A549 (cell line): ENCODE measurements around the gene ZNF280C.

Experiments
- CBX8 ChIP-seq: fragments of 200-600 bp; sonication (generic); IDR thresholded peaks from 2 replicates; pipeline ENCODE4 v1.6.1; 2016
- CHD2 ChIP-seq: fragments of 150-350 bp; IDR thresholded peaks from 2 replicates; pipeline ENCODE4 v1.6.1; 2014; ENCODE audit warnings: low read length; ENCODE audit not compliant: partially characterized antibody
- HOXA7 ChIP-seq: fragments of 250-450 bp; sonication (Bioruptor Pico); IDR thresholded peaks from 2 replicates; pipeline ENCODE4 v1.5.0; 2020; ENCODE audit warnings: mild to moderate bottlenecking, moderate library complexity
- KDM1A ChIP-seq: fragments of 200-600 bp; sonication (generic); IDR thresholded peaks from 2 replicates; pipeline ENCODE4 v1.6.1; 2016; ENCODE audit warnings: low read depth, mild to moderate bottlenecking
- MYC ChIP-seq: IDR thresholded peaks from 2 replicates; pipeline ENCODE4 v1.6.1; 2012; ENCODE audit warnings: mild to moderate bottlenecking, inconsistent platforms, low read length, improper control_type of control experiment, borderline replicate concordance
- NR3C1 ChIP-seq: fragments of >200 bp; sonication (Bioruptor Twin); formaldehyde crosslinking; IDR thresholded peaks from 3 replicates; pipeline ENCODE4 v1.6.1; 2017
- POLR2A ChIP-seq: IDR thresholded peaks from 2 replicates; pipeline ENCODE4 v1.6.1; 2012; ENCODE audit warnings: mild to moderate bottlenecking, low read length
- RCOR1 ChIP-seq: fragments of 150-350 bp; IDR thresholded peaks from 2 replicates; pipeline ENCODE4 v1.6.1; 2014; ENCODE audit warnings: antibody characterized with exemption, low read length, low read depth
- SMC3 ChIP-seq: fragments of >200 bp; sonication (Bioruptor Twin); formaldehyde crosslinking; IDR thresholded peaks from 3 replicates; pipeline ENCODE4 v1.6.1; 2018; ENCODE audit warnings: inconsistent platforms
- TF ChIP-seq, protein P1 (sequence below): fragments of >200 bp; sonication (Bioruptor Twin); formaldehyde crosslinking; IDR thresholded peaks from 3 replicates; pipeline ENCODE4 v1.5.1; 2016

DNA sequence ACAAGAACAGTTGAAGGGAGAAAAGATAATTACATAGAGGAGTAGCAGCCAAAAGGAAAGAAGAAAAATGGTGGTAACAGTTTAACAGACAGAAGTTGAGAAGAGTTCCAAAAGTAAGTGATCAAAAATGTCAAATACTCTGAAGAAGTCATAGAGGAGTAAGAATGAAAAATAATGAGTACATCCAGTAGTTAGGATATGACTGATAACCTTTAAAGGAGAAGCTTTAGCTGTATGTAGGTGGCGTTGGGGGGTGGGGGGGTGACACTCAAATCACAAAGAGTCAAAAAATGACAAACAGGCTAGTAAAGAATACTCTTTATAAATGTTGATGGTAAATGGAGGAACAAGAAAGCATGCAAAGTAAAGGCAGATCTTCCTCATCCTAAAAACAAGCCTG, 56.3 kb downstream of the ZNF280C start:
- TF ChIP-seq RCOR1, result no peak
- no peak for TF ChIP-seq CBX8
- TF ChIP-seq, protein P1, sequence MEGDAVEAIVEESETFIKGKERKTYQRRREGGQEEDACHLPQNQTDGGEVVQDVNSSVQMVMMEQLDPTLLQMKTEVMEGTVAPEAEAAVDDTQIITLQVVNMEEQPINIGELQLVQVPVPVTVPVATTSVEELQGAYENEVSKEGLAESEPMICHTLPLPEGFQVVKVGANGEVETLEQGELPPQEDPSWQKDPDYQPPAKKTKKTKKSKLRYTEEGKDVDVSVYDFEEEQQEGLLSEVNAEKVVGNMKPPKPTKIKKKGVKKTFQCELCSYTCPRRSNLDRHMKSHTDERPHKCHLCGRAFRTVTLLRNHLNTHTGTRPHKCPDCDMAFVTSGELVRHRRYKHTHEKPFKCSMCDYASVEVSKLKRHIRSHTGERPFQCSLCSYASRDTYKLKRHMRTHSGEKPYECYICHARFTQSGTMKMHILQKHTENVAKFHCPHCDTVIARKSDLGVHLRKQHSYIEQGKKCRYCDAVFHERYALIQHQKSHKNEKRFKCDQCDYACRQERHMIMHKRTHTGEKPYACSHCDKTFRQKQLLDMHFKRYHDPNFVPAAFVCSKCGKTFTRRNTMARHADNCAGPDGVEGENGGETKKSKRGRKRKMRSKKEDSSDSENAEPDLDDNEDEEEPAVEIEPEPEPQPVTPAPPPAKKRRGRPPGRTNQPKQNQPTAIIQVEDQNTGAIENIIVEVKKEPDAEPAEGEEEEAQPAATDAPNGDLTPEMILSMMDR, result no peak
- no peak for TF ChIP-seq KDM1A
- no peak for TF ChIP-seq MYC
- no peak for TF ChIP-seq CHD2
- no peak for TF ChIP-seq HOXA7
- TF ChIP-seq POLR2A, result no peak
- TF ChIP-seq SMC3, result no peak
- no peak for TF ChIP-seq NR3C1
